SH-SY5Y (cell line): ENCODE measurements around the gene KRT31.

ENCODE experiments used
- GATA2 ChIP-seq: IDR thresholded peaks from 2 replicates; pipeline ENCODE4 v1.6.1; 2011; ENCODE audit warnings: mild to moderate bottlenecking, low read depth, low read length
- GATA3 ChIP-seq: IDR thresholded peaks from 2 replicates; pipeline ENCODE4 v1.6.1; 2011; ENCODE audit warnings: low read depth, mild to moderate bottlenecking, low read length, moderate library complexity

GRCh38 chr17:41421116-41421515, 23.7 kb upstream of the KRT31 start:
- no peak for TF ChIP-seq GATA2
- no peak for TF ChIP-seq GATA3
